NB4 (cell line): ENCODE data around the gene NTM.

ENCODE experiments used
- DNase-seq: peaks from one replicate; pipeline ENCODE4 v3.0.0; 2010; ENCODE audit warnings: low read depth
- H3K4me3 ChIP-seq: one replicate; pipeline ENCODE4 v1.5.1; 2011; ENCODE audit warnings: mild to moderate bottlenecking, low read depth, low read length, moderate library complexity
- CTCF ChIP-seq: IDR thresholded peaks from one replicate; pipeline ENCODE4 v1.5.1; 2012; ENCODE audit warnings: low read depth, low read length
- MAX ChIP-seq: IDR thresholded peaks from 2 replicates; pipeline ENCODE4 v1.6.1; 2011; ENCODE audit warnings: low read depth, low read length
- MYC ChIP-seq: IDR thresholded peaks from 2 replicates; pipeline ENCODE4 v1.6.1; 2011; ENCODE audit warnings: low read depth, low read length
- POLR2A ChIP-seq: IDR thresholded peaks from 2 replicates; pipeline ENCODE4 v1.6.1; 2011; ENCODE audit warnings: mild to moderate bottlenecking; ENCODE audit not compliant: insufficient read length; ENCODE audit errors: extremely low read depth

Gene NTM

GRCh38 chr11:132126973-132127899 lies 756.8 kb downstream of the NTM start:
- no peak overlapping the region for H3K4me3 ChIP-seq
- TF ChIP-seq MAX (no peak), MYC (no peak), CTCF (no peak), POLR2A (no peak)
- DNase-seq, result no peak

- no peak for DNase-seq
- TF ChIP-seq MYC (no peak), CTCF (no peak), MAX (no peak), POLR2A (no peak)
- H3K4me3 ChIP-seq, result no peak overlapping the region
Measured at GRCh38 chr11:132127900-132128288, 757.5 kb downstream of the NTM start.

- no peak overlapping the region for H3K4me3 ChIP-seq
- no peak for DNase-seq
- TF ChIP-seq MAX (no peak), MYC (no peak), CTCF (no peak), POLR2A (no peak)
Measured at GRCh38 chr11:132131047-132131446, 760.6 kb downstream of the NTM start.

GRCh38 chr11:132131961-132132360 lies 761.5 kb downstream of the NTM start:
- TF ChIP-seq CTCF (no peak), MAX (no peak), MYC (no peak), POLR2A (no peak)
- H3K4me3 ChIP-seq, result no peak overlapping the region
- DNase-seq, result no peak

GRCh38 chr11:132134322-132134721 lies 763.9 kb downstream of the NTM start:
- no peak overlapping the region for H3K4me3 ChIP-seq
- TF ChIP-seq MYC (no peak), MAX (no peak), CTCF (no peak), POLR2A (no peak)
- no peak for DNase-seq
